Neural cell (in vitro differentiated cells): ENCODE data around the gene FAM184A. TPM values are rescaled to one million over a fixed set of nuclear protein-coding genes. Genes with fewer than 3 reads are reported as not detected.
A peak's percentile ranks its signal among the peaks of the same experiment; 100 is the strongest.

Experiments used
- H2AFZ ChIP-seq: fragments of 200-600, 300-800 bp; sonication (generic), shearing (Covaris generic); 2 replicates; pipeline ENCODE4 v1.6.0; 2014; ENCODE audit warnings: low read depth, mild to moderate bottlenecking, antibody characterized with exemption, low read length, moderate library complexity
- H3F3A ChIP-seq: fragments of 200-600 bp; shearing (Covaris generic); 2 replicates; pipeline ENCODE4 v1.6.1; 2016; ENCODE audit warnings: mild to moderate bottlenecking, moderate library complexity, mixed read lengths, antibody characterized with exemption, low read length; ENCODE audit not compliant: insufficient read depth, poor library complexity, severe bottlenecking
- H3K27ac ChIP-seq: fragments of 200-600, 300-800 bp; sonication (generic), shearing (Covaris generic); 2 replicates; pipeline ENCODE4 v1.5.1; 2014; ENCODE audit warnings: mild to moderate bottlenecking, low read length, moderate library complexity
- H3K27me3 ChIP-seq: fragments of 300-800, 200-600 bp; sonication (generic), shearing (Covaris generic); 2 replicates; pipeline ENCODE4 v1.6.0; 2014; ENCODE audit warnings: mild to moderate bottlenecking, low read depth, low read length, moderate library complexity; ENCODE audit not compliant: insufficient read depth
- H3K36me3 ChIP-seq: fragments of 300-800, 200-600 bp; sonication (generic), shearing (Covaris generic); 2 replicates; pipeline ENCODE4 v1.5.1; 2014; ENCODE audit warnings: mild to moderate bottlenecking, antibody characterized with exemption, low read length, moderate library complexity; ENCODE audit not compliant: insufficient read depth
- H3K4me2 ChIP-seq: fragments of 300-800, 200-600 bp; sonication (generic), shearing (Covaris generic); 2 replicates; pipeline ENCODE4 v1.6.0; 2014; ENCODE audit warnings: mild to moderate bottlenecking, low read length
- H3K4me3 ChIP-seq: fragments of 300-800, 200-600 bp; sonication (generic), shearing (Covaris generic); 2 replicates; pipeline ENCODE4 v1.5.1; 2014; ENCODE audit warnings: mild to moderate bottlenecking, low read length, moderate library complexity
- H3K79me2 ChIP-seq: fragments of 200-600 bp; shearing (Covaris generic); replicated peaks from 2 replicates; pipeline ENCODE4 v1.6.0; 2014; ENCODE audit warnings: mild to moderate bottlenecking, low read length, moderate library complexity; ENCODE audit not compliant: insufficient read depth
- H3K9ac ChIP-seq: fragments of 300-800, 200-600 bp; sonication (generic), shearing (Covaris generic); 2 replicates; pipeline ENCODE4 v1.6.1; 2016; ENCODE audit warnings: mild to moderate bottlenecking, low read length, mixed read lengths
- H3K9me2 ChIP-seq: fragments of 200-600 bp; shearing (Covaris generic); 2 replicates; pipeline ENCODE4 v1.6.1; 2016; ENCODE audit warnings: mild to moderate bottlenecking, low read length, mixed read lengths; ENCODE audit not compliant: insufficient read depth
- H3K9me3 ChIP-seq: fragments of 200-600, 300-800 bp; sonication (generic), shearing (Covaris generic); 2 replicates; pipeline ENCODE4 v1.6.1; 2016; ENCODE audit warnings: mild to moderate bottlenecking, mixed run types, low read length, moderate library complexity, mixed read lengths
- H4K20me1 ChIP-seq: fragments of 200-600 bp; shearing (Covaris generic); 2 replicates; pipeline ENCODE4 v1.6.1; 2016; ENCODE audit warnings: mild to moderate bottlenecking, mixed run types; ENCODE audit not compliant: insufficient read depth
- CTCF ChIP-seq: fragments of 450-650 bp; IDR thresholded peaks from 2 replicates; pipeline ENCODE4 v1.5.1; 2014; ENCODE audit warnings: antibody characterized with exemption, mild to moderate bottlenecking, moderate library complexity; ENCODE audit not compliant: poor library complexity, severe bottlenecking
- EP300 ChIP-seq: fragments of 450-650 bp; conservative IDR thresholded peaks from 2 replicates; pipeline ENCODE4 v1.6.1; 2014; ENCODE audit warnings: antibody characterized with exemption, mild to moderate bottlenecking, moderate library complexity; ENCODE audit not compliant: poor library complexity, severe bottlenecking
- EZH2 ChIP-seq: fragments of 200-600, 300-800 bp; shearing (Covaris generic), sonication (generic); IDR thresholded peaks from 2 replicates; pipeline ENCODE4 v1.6.1; 2014; ENCODE audit warnings: antibody characterized with exemption, low read length, borderline replicate concordance, mild to moderate bottlenecking; ENCODE audit not compliant: insufficient read depth, poor library complexity, severe bottlenecking
- MXI1 ChIP-seq: fragments of 450-650 bp; conservative IDR thresholded peaks from 2 replicates; pipeline ENCODE4 v1.6.1; 2014; ENCODE audit warnings: antibody characterized with exemption, mild to moderate bottlenecking; ENCODE audit not compliant: poor library complexity, severe bottlenecking
- POLR2AphosphoS5 ChIP-seq: IDR thresholded peaks from 2 replicates; pipeline ENCODE4 v1.6.1; 2012
- RAD21 ChIP-seq: fragments of 450-650 bp; conservative IDR thresholded peaks from 2 replicates; pipeline ENCODE4 v1.6.1; 2014; ENCODE audit warnings: antibody characterized with exemption, mild to moderate bottlenecking, moderate library complexity
- REST ChIP-seq: IDR thresholded peaks from 2 replicates; pipeline ENCODE4 v1.6.1; 2012; ENCODE audit warnings: borderline replicate concordance
- SMC3 ChIP-seq: fragments of 450-650 bp; conservative IDR thresholded peaks from 2 replicates; pipeline ENCODE4 v1.6.1; 2014; ENCODE audit warnings: antibody characterized with exemption, mild to moderate bottlenecking, moderate library complexity; ENCODE audit not compliant: poor library complexity
- TAF1 ChIP-seq: IDR thresholded peaks from 2 replicates; pipeline ENCODE4 v1.6.1; 2012; ENCODE audit warnings: low read depth
- polyA plus RNA-seq: library from polyadenylated mRNA; depleted of rRNA; stranded (reverse); fragments of >200 nt; gene quantifications from 2 replicates; pipeline ENCODE4 v1.2.3, GENCODE V29; 2014

FAM184A gene
- polyA plus RNA-seq, 1 donor from 2014 or later: 47.5 TPM

GRCh38 chr6:118935331-118935668 lies 143.2 kb downstream of the FAM184A start:
- H4K20me1 ChIP-seq: no peaks in the 10 kb centered on the region
- H3K9me3 ChIP-seq: no peaks in the 10 kb centered on the region
- peak overlapping the region; percentile 92 for H3K4me3 ChIP-seq
- TF ChIP-seq MXI1 (no peak), CTCF (no peak), EP300 (no peak), RAD21 (no peak), POLR2AphosphoS5 (no peak), REST (no peak), EZH2 (no peak), SMC3 (no peak), TAF1 (no peak)
- peak overlapping the region; percentile 22 for H3K27ac ChIP-seq
- H3K36me3 ChIP-seq: no peaks in the 10 kb centered on the region
- H3K79me2 ChIP-seq: no peaks in the 10 kb centered on the region
- no peaks in the 10 kb centered on the region for H3F3A ChIP-seq
- peak overlapping the region; percentile 37 for H2AFZ ChIP-seq
- no peaks in the 10 kb centered on the region for H3K27me3 ChIP-seq
- H3K4me2 ChIP-seq: peak overlapping the region; percentile 59
- H3K9ac ChIP-seq: peak overlapping the region; percentile 54
- H3K9me2 ChIP-seq: no peaks in the 10 kb centered on the region

- Histone ChIP-seq H3K79me2 (no peaks in the 10 kb centered on the region), H3K9me3 (no peaks in the 10 kb centered on the region), H3K27me3 (no peaks in the 10 kb centered on the region), H3K9ac (peak within 1 kb of the TSS; percentile 54), H3K27ac (peak within 1 kb of the TSS; percentile 24), H3F3A (no peaks in the 10 kb centered on the region), H4K20me1 (no peaks in the 10 kb centered on the region), H2AFZ (peak within 1 kb of the TSS; percentile 68), H3K4me3 (peak within 1 kb of the TSS; percentile 92), H3K9me2 (no peaks in the 10 kb centered on the region), H3K4me2 (peak within 1 kb of the TSS; percentile 59), H3K36me3 (no peaks in the 10 kb centered on the region)
- TF ChIP-seq SMC3: peak; percentile 42
- peak; percentile 82 for TF ChIP-seq MXI1
- no peak for TF ChIP-seq TAF1
- TF ChIP-seq EP300: peak; percentile 26
- peak; percentile 24 for TF ChIP-seq CTCF
- peak; percentile 15 for TF ChIP-seq POLR2AphosphoS5
- TF ChIP-seq EZH2: no peak
- TF ChIP-seq RAD21: peak; percentile 22
- TF ChIP-seq REST: no peak
These were observed 143.8 kb downstream of the FAM184A start, which contains the start of gene MCM9 for GRCh38 chr6:118934461-118935330. Gene MCM9, minus strand, starts transcription at chr6:118935159. Its CDS starts 3,436 bp downstream, at chr6:118931723.
